GM23338 (cell line): ENCODE results near the gene FSD1. TPM values are rescaled to one million over a fixed set of nuclear protein-coding genes. Genes with fewer than 3 reads are reported as not detected.

Source experiments
- ATAC-seq: fragments of 200-7000 bp; cut with Tn5 transposase; 3 replicates; pipeline ENCODE4 v1.9.1; 2020
- DNase-seq: peaks from one replicate; pipeline ENCODE4 v3.0.0-alpha.2; 2015; ENCODE audit warnings: low spot score
- H2AFZ ChIP-seq: fragments of 200-600 bp; sonication (generic); 2 replicates; pipeline ENCODE4 v1.8.0; 2016; ENCODE audit warnings: antibody characterized with exemption, mild to moderate bottlenecking, moderate library complexity
- H3F3A ChIP-seq: fragments of 200-600 bp; sonication (generic); replicated peaks from 2 replicates; pipeline ENCODE4 v1.8.0; 2017; ENCODE audit warnings: antibody characterized with exemption, mixed run types, low read depth
- H3K27ac ChIP-seq: fragments of 200-600 bp; sonication (generic); 2 replicates; pipeline ENCODE4 v1.6.1; 2016; ENCODE audit warnings: low read depth
- H3K27me3 ChIP-seq: fragments of 200-600 bp; sonication (generic); 2 replicates; pipeline ENCODE4 v1.8.0; 2016; ENCODE audit warnings: mild to moderate bottlenecking, mixed run types, moderate library complexity; ENCODE audit not compliant: insufficient read depth
- H3K36me3 ChIP-seq: fragments of 200-600 bp; sonication (generic); 2 replicates; pipeline ENCODE4 v1.8.0; 2016; ENCODE audit warnings: mild to moderate bottlenecking; ENCODE audit not compliant: insufficient read depth
- H3K4me1 ChIP-seq: fragments of 200-600 bp; sonication (generic); 2 replicates; pipeline ENCODE4 v1.8.0; 2016; ENCODE audit warnings: mild to moderate bottlenecking, moderate library complexity; ENCODE audit not compliant: insufficient read depth
- H3K4me2 ChIP-seq: fragments of 200-600 bp; sonication (generic); 2 replicates; pipeline ENCODE4 v1.7.1; 2017; ENCODE audit warnings: mixed run types
- H3K4me3 ChIP-seq: fragments of 200-600 bp; sonication (generic); 2 replicates; pipeline ENCODE4 v1.6.1; 2016; ENCODE audit warnings: mixed run types
- H3K79me2 ChIP-seq: fragments of 200-600 bp; sonication (generic); replicated peaks from 2 replicates; pipeline ENCODE4 v1.8.0; 2017; ENCODE audit warnings: mild to moderate bottlenecking; ENCODE audit not compliant: insufficient read depth
- H3K9me2 ChIP-seq: fragments of 200-600 bp; sonication (generic); 2 replicates; pipeline ENCODE4 v1.8.0; 2017; ENCODE audit not compliant: insufficient read depth
- H4K20me1 ChIP-seq: fragments of 200-600 bp; sonication (generic); replicated peaks from 2 replicates; pipeline ENCODE4 v1.8.0; 2017; ENCODE audit warnings: mild to moderate bottlenecking; ENCODE audit not compliant: insufficient read depth
- H3K27ac Mint-ChIP-seq: 2 replicates; pipeline ENCODE4 v1.8.0; 2020; ENCODE audit warnings: inconsistent platforms, mild to moderate bottlenecking, moderate library complexity, mixed read lengths
- H3K27me3 Mint-ChIP-seq: 3 replicates; pipeline ENCODE4 v1.8.0; 2022; ENCODE audit warnings: low read depth, mild to moderate bottlenecking, moderate library complexity, mixed read lengths, inconsistent platforms; ENCODE audit not compliant: insufficient read depth, poor library complexity
- H3K36me3 Mint-ChIP-seq: 3 replicates; pipeline ENCODE4 v1.8.0; 2021; ENCODE audit warnings: low read depth, mild to moderate bottlenecking, inconsistent platforms, moderate library complexity, mixed read lengths
- H3K4me1 Mint-ChIP-seq: 3 replicates; pipeline ENCODE4 v1.8.0; 2020; ENCODE audit warnings: mild to moderate bottlenecking, inconsistent platforms, mixed read lengths
- H3K4me3 Mint-ChIP-seq: 3 replicates; pipeline ENCODE4 v1.8.0; 2021; ENCODE audit warnings: moderate library complexity, mild to moderate bottlenecking, inconsistent platforms, mixed read lengths
- H3K9me3 Mint-ChIP-seq: 3 replicates; pipeline ENCODE4 v1.8.0; 2020; ENCODE audit warnings: moderate library complexity, mild to moderate bottlenecking, inconsistent platforms, mixed read lengths
- CREB1 ChIP-seq: fragments of 250-450 bp; sonication (Bioruptor Pico); IDR thresholded peaks from 2 replicates; pipeline ENCODE4 v1.5.0; 2020; ENCODE audit warnings: low read depth, mild to moderate bottlenecking, moderate library complexity
- EZH2 ChIP-seq: fragments of 200-600 bp; sonication (generic); IDR thresholded peaks from one replicate; pipeline ENCODE4 v1.8.0; 2017; ENCODE audit warnings: antibody characterized with exemption, mild to moderate bottlenecking, low read depth; ENCODE audit not compliant: unreplicated experiment
- EZH2phosphoT487 ChIP-seq: fragments of 200-600 bp; sonication (generic); IDR thresholded peaks from one replicate; pipeline ENCODE4 v1.8.1; 2018; ENCODE audit warnings: antibody characterized with exemption; ENCODE audit not compliant: unreplicated experiment
- POLR2AphosphoS5 ChIP-seq: IDR thresholded peaks from 2 replicates; pipeline ENCODE4 v1.6.1; 2016; ENCODE audit warnings: antibody characterized with exemption, low read depth
- STAT1 ChIP-seq: IDR thresholded peaks from one replicate; pipeline ENCODE4 v1.6.1; 2016; ENCODE audit warnings: antibody characterized with exemption; ENCODE audit not compliant: unreplicated experiment
- polyA plus RNA-seq: library from polyadenylated mRNA; unstranded; fragments of >200 nt; fragmentation: Nextera tagmentation; extraction: Ambion mirVana; gene quantifications from 2 replicates; pipeline ENCODE4 v1.2.1, GENCODE V29; 2016
- total RNA-seq: library from RNA; depleted of rRNA; stranded (reverse); fragments of >200 nt; shearing (Covaris generic); gene quantifications from 2 replicates; pipeline ENCODE4 v1.2.3, GENCODE V29; 2014
- TF ChIP-seq, protein P1 (sequence below): fragments of 250-450 bp; sonication (Bioruptor Pico); IDR thresholded peaks from 2 replicates; pipeline ENCODE4 v1.5.0; 2020; ENCODE audit warnings: mild to moderate bottlenecking, moderate library complexity
- TF ChIP-seq, protein P2 (sequence below): IDR thresholded peaks from 2 replicates; pipeline ENCODE4 v1.6.1; 2016; ENCODE audit warnings: antibody characterized with exemption
- TF ChIP-seq, protein P3 (sequence below), 2 experiments: fragments of 200-600 bp in 1 of 2; sonication (generic) in 1 of 2; conservative IDR thresholded peaks; 2 replicates each; pipeline versions ENCODE4 v1.5.1 to v1.6.1; 2016 to 2017; ENCODE audit warnings: antibody characterized with exemption in 2 of 2, low read depth in 2 of 2, mild to moderate bottlenecking in 2 of 2, moderate library complexity in 1 of 2

The FSD1 gene
- total and polyA plus RNA-seq, 2 experiments from 2014 or later = 50.7 to 82.9 TPM

DNA sequence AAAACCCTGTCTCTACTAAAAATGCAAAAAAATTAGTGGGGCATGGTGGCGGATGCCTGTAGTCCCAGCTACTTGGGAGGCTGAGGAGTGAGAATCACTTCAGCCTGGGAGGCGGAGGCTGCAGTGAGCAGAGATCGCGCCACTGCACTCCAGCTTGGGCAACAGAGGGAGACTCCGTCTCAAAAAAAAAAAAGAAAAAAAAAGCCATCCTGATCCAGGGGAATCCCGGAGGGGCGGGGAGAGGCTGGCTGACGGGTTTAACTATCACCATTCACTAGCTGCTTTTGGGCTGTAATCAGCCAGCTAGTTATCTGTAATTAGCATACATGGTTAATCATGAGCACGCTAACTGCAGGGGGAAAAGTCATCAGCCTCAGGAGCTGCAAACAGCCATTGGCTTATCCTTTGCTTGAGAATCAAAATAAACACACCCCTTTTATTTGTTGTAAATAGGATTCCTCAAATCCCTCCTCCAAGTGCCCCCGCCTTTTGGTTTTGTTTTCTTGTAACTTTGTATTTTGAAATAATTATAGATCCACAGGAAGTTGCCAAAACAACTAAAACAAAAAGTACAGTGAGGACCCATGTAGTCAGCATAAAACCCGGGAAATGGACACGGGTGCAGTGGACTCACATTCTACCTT lies 9.6 kb downstream of the FSD1 start (continued):
- TF ChIP-seq, protein P1, sequence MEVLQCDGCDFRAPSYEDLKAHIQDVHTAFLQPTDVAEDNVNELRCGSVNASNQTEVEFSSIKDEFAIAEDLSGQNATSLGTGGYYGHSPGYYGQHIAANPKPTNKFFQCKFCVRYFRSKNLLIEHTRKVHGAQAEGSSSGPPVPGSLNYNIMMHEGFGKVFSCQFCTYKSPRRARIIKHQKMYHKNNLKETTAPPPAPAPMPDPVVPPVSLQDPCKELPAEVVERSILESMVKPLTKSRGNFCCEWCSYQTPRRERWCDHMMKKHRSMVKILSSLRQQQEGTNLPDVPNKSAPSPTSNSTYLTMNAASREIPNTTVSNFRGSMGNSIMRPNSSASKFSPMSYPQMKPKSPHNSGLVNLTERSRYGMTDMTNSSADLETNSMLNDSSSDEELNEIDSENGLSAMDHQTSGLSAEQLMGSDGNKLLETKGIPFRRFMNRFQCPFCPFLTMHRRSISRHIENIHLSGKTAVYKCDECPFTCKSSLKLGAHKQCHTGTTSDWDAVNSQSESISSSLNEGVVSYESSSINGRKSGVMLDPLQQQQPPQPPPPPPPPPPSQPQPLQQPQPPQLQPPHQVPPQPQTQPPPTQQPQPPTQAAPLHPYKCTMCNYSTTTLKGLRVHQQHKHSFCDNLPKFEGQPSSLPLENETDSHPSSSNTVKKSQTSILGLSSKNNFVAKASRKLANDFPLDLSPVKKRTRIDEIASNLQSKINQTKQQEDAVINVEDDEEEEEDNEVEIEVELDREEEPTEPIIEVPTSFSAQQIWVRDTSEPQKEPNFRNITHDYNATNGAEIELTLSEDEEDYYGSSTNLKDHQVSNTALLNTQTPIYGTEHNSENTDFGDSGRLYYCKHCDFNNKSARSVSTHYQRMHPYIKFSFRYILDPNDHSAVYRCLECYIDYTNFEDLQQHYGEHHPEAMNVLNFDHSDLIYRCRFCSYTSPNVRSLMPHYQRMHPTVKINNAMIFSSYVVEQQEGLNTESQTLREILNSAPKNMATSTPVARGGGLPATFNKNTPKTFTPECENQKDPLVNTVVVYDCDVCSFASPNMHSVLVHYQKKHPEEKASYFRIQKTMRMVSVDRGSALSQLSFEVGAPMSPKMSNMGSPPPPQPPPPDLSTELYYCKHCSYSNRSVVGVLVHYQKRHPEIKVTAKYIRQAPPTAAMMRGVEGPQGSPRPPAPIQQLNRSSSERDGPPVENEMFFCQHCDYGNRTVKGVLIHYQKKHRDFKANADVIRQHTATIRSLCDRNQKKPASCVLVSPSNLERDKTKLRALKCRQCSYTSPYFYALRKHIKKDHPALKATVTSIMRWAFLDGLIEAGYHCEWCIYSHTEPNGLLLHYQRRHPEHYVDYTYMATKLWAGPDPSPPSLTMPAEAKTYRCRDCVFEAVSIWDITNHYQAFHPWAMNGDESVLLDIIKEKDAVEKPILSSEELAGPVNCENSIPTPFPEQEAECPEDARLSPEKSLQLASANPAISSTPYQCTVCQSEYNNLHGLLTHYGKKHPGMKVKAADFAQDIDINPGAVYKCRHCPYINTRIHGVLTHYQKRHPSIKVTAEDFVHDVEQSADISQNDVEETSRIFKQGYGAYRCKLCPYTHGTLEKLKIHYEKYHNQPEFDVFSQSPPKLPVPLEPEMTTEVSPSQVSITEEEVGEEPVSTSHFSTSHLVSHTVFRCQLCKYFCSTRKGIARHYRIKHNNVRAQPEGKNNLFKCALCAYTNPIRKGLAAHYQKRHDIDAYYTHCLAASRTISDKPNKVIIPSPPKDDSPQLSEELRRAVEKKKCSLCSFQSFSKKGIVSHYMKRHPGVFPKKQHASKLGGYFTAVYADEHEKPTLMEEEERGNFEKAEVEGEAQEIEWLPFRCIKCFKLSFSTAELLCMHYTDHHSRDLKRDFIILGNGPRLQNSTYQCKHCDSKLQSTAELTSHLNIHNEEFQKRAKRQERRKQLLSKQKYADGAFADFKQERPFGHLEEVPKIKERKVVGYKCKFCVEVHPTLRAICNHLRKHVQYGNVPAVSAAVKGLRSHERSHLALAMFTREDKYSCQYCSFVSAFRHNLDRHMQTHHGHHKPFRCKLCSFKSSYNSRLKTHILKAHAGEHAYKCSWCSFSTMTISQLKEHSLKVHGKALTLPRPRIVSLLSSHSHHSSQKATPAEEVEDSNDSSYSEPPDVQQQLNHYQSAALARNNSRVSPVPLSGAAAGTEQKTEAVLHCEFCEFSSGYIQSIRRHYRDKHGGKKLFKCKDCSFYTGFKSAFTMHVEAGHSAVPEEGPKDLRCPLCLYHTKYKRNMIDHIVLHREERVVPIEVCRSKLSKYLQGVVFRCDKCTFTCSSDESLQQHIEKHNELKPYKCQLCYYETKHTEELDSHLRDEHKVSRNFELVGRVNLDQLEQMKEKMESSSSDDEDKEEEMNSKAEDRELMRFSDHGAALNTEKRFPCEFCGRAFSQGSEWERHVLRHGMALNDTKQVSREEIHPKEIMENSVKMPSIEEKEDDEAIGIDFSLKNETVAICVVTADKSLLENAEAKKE (CRISPR knock-in tag) = no peak
- TF ChIP-seq EZH2phosphoT487 = no peak
- no peak for TF ChIP-seq EZH2
- TF ChIP-seq POLR2AphosphoS5 = no peak

DNA sequence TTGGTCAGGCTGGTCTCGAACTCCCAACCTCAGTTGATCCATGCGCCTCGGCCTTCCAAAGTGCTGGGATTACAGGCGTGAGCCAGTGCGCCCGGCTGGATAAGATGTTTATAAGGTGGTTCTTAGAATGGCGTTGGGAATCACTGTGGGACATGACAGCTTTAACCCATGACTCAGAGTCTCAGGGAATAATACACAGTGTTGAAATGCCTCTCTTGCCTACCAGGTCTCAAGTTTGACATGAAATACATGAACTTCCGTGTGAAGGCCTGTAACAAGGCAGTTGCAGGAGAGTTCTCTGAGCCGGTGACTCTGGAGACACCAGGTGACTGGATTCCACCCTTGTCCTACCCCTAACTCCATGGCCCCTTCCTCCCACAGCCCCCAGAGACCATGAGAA lies 12.6 kb downstream of the FSD1 start:
- Histone ChIP-seq H3K9me2 (no peaks in the 10 kb centered on the region), H4K20me1 (no peaks in the 10 kb centered on the region; the same call in 1 of the 2 replicates), H3K4me1 (no peaks in the 10 kb centered on the region), H3K4me2 (no peak overlapping the region), H3F3A (no peaks in the 10 kb centered on the region), H3K79me2 (no peaks in the 10 kb centered on the region), H3K36me3 (peaks cover 3% of the 10 kb centered on the region; the same call in 1 of the 2 replicates), H2AFZ (no peak overlapping the region), H3K4me3 (no peak overlapping the region), H3K27ac (no peak overlapping the region), H3K27me3 (no peaks in the 10 kb centered on the region)
- H3K4me1 Mint-ChIP-seq = no peaks in the 10 kb centered on the region
- peaks cover 30% of the 10 kb centered on the region for H3K9me3 Mint-ChIP-seq
- H3K36me3 Mint-ChIP-seq = peaks cover 74% of the 10 kb centered on the region
- H3K27ac Mint-ChIP-seq = no peak overlapping the region
- peaks cover 13% of the 10 kb centered on the region for H3K27me3 Mint-ChIP-seq
- DNase-seq (no peak), ATAC-seq (no peak)
- no peak overlapping the region for H3K4me3 Mint-ChIP-seq
- TF ChIP-seq, protein P2, sequence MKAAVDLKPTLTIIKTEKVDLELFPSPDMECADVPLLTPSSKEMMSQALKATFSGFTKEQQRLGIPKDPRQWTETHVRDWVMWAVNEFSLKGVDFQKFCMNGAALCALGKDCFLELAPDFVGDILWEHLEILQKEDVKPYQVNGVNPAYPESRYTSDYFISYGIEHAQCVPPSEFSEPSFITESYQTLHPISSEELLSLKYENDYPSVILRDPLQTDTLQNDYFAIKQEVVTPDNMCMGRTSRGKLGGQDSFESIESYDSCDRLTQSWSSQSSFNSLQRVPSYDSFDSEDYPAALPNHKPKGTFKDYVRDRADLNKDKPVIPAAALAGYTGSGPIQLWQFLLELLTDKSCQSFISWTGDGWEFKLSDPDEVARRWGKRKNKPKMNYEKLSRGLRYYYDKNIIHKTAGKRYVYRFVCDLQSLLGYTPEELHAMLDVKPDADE = no peak
- no peak for TF ChIP-seq CREB1 (CRISPR knock-in tag)
- no peak for TF ChIP-seq STAT1
- TF ChIP-seq, protein P3, sequence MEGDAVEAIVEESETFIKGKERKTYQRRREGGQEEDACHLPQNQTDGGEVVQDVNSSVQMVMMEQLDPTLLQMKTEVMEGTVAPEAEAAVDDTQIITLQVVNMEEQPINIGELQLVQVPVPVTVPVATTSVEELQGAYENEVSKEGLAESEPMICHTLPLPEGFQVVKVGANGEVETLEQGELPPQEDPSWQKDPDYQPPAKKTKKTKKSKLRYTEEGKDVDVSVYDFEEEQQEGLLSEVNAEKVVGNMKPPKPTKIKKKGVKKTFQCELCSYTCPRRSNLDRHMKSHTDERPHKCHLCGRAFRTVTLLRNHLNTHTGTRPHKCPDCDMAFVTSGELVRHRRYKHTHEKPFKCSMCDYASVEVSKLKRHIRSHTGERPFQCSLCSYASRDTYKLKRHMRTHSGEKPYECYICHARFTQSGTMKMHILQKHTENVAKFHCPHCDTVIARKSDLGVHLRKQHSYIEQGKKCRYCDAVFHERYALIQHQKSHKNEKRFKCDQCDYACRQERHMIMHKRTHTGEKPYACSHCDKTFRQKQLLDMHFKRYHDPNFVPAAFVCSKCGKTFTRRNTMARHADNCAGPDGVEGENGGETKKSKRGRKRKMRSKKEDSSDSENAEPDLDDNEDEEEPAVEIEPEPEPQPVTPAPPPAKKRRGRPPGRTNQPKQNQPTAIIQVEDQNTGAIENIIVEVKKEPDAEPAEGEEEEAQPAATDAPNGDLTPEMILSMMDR (conservative IDR thresholded peaks at IDR 0.05; ENCODE audit: low read depth in 2 of 2) = no peak
